NCI-H1930 (cell line): ENCODE results near the gene TMEM191C.
"Not testable (repeated sequence)": the region's sequence is repeated elsewhere in the genome, so short reads cannot be mapped to it uniquely, and the experiment has no call there.

Experiments
- DNase-seq, 2 experiments: peaks; one replicate each; lab custom pipeline; 2025; lab: John Stamatoyannopoulos, UW

The TMEM191C gene

DNA sequence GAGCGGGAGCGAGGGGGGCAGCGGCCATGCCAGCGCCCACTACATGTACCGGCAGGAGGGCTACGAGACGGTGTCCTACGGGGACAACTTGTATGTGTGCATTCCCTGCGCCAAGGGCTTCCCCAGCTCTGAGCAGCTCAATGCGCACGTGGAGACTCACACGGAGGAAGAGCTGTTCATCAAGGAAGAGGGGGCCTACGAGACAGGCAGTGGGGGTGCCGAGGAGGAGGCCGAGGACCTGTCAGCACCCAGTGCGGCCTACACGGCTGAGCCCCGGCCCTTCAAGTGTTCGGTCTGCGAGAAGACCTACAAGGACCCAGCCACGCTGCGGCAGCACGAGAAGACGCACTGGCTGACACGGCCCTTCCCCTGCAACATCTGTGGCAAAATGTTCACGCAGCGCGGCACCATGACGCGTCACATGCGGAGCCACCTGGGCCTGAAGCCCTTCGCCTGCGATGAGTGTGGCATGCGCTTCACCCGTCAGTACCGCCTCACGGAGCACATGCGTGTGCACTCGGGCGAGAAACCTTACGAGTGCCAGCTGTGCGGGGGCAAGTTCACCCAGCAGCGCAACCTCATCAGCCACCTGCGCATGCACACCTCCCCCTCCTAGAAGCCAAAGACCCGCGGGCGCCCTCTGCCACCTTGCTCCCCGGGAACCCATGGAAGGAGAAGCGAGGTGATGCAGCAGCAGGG, 20.9 kb upstream of the TMEM191C start:
- DNase-seq: no peak

DNA sequence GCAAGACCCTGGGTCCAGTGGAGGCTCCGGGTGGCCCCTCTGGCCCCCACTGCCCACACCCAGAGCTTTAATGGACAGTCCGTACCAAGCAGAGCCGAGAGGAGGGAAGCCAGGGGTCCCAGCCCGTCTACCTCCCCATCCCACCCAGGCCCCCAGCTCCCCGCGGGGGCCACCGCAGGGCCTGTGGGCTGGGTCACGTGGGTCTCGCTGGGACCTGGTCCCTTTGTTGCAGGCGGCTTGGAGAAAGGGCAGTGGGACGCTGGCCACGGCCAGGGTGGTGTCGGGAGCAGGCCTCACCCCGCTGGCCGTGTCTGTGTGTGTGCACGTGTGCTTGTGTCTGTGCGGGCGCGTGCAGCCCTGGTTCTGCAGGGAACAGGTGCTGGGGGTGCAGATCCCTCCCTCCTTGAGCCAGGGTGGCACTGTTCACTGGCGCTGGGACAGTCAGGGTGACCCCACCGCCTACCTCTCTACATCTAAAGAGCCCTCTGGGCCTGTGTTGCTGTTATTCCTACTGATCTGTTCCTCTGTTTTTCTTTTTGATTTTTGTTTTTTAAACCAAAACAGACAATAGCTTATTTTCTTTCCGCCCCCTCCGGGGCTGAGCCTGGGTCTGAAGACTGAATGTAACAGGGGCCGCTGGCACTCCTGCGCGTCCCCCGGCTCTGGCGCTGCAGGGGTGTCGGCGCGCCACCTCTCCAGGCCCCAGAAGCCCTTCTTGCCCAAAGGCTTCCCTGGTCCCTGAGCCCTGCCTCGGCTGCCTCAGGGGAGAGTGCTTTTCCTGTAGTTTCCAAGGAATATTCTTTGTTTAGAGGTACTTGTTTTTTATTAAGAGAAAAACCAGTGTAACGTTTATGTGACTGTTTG, 20.1 kb upstream of the TMEM191C start:
- no peak for DNase-seq

DNA sequence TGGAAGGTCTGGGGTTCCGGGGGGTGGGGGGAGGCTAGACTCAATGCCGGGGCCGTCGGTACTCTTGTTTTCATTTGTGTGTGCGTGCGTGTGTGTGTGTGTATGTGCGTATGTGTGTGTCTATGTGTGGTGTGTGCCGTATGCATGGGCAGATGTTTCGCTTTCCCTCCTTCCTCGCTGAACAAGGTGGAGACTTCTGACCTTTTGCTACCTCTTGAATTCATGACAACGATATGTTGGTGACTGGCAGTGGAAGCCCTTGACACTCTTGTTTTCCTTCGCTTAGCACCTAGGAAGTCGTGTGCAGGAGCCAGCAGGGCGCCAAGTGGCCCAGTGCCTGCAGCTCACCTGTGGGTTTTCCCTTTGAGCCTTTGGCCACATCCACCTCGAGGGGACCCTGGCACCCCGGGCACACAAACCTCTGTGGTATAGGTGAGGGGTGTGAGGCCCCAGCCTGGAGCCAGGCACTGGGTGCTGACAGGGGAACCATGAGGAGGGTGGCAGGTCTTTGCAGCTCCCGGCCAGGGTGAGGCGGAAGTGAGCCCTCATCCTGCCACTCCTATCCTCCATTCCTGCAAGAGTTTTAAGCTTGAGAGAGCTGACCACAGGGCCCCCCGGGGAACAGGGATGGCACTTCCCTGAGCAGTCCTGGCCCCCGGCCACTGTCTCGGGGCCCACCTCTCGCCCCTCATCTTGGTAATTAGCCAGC, 19.3 kb upstream of the TMEM191C start:
- DNase-seq: no peak

DNA sequence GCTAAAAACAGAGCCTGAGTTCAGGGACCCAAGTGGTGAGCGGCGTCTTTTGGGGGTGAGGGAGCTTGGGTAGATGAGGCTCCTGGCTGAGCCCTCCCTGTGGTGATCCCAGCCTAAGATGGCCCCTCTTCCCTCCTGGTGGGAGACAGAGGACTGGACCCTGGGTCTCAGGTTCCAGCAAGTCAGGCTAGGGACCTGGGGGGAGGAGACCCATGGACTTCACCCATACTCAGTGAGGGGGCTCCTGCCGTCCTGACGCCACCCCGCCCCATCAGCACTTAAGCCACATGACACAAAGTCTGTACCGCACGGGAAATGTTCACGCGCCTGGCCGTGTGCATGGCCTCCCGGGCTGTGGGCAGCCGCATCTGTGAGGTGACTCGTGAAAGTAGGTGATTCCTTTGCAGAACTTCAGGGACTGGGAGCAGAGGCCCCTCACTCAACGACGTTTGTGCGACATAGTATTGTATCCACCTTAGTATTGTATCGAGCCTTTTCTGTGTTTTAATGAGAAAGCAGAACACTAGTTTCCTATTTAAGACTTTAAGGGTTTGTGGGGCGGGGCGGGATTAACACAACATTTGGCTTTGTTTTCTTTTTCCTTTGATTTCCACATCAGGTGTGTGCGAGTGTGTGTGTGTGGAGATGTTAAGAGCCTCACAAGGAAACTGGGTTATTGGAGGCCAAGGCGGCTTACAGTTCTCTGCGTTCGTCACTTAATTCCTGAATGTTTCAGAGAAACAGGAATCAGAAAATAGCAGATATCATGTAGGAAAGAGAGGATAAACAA, 18.4 kb upstream of the TMEM191C start:
- no peak for DNase-seq

DNA sequence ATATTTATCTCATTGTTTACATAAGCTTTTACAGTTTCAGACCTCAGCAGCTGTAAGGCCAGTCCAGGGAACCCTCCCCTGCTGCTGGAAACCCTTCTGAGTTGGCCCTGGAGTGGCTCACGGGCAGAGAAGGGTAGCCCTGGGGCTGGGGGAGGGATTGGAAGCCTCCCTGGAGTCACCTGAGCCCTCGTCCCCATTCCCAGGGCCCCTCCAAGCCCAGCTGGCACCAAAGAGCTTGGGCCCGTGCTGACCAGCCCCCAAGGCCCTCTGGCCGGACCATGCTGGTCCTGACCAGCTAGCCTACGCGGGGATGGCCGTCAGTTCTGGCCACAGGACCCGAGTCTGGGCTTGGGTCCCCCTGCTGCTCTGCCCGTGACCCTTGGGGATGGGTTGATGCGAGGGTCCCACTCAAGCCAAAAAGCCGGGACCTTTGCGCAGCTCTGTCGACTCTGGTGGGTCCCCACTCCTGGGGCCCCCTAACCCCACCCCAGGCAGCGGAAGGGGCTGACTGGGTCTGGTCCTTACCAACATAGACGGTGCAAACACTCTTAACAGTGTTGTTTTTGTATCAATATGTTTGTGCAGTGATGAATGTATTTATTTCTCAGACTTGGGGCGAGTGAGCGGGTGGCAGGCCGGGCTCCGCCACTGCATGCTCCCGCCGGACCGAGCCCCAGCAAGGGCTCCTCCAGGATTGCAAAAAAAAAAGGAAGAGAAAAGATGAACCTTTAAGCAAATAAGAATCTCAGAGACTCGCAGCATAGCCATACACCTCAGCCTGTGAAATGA, 17.5 kb upstream of the TMEM191C start:
- DNase-seq: no peak

DNA sequence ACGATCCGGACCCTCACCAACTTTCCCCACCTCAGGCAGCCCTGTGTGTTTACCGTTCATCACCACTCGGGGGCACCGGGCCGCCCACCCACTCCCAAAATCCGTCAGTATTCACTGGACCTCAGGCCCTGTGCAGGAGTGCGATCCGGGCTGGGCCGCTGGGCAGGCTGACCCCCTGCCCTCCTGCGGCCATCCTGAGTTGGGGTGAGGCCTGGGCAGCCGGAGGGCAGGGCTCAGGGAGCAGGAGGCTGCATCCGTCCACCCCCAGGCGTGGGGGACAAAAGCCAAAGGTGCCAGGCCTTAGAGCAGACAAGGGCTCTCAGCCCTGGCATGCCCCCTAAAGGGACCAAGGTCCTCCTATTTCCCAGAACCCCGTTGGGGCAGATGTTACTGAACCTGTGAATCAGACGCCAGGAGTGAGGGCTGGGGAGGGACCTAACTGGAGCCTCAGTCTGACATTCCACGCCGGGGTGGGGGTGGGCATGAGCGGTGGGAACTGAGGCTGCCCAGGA, 16.8 kb upstream of the TMEM191C start:
- no peak for DNase-seq

DNA sequence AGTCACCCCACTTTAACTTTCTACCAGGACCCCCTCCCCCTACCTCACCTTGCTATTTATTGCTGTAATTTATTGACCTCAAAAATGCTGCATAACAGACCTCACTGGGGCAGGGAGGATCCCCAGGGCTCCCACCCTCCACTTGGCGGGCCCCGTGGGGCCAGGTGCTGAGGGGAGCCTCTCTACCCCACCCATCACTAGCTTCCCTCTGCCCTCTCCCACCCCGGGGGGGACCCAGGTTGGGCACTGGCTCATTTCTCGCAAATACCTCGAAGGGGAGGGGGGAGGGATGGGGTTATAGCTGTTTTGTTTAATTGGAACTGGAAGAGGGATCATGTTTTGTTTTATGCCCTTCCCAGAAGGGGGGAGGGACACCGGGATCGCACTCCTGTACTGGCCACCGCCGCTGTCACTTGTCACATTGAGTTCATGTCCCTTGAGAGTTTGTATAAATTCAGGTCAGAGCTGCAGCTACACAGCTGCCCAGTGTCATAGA, 16.3 kb upstream of the TMEM191C start:
- no peak for DNase-seq

DNA sequence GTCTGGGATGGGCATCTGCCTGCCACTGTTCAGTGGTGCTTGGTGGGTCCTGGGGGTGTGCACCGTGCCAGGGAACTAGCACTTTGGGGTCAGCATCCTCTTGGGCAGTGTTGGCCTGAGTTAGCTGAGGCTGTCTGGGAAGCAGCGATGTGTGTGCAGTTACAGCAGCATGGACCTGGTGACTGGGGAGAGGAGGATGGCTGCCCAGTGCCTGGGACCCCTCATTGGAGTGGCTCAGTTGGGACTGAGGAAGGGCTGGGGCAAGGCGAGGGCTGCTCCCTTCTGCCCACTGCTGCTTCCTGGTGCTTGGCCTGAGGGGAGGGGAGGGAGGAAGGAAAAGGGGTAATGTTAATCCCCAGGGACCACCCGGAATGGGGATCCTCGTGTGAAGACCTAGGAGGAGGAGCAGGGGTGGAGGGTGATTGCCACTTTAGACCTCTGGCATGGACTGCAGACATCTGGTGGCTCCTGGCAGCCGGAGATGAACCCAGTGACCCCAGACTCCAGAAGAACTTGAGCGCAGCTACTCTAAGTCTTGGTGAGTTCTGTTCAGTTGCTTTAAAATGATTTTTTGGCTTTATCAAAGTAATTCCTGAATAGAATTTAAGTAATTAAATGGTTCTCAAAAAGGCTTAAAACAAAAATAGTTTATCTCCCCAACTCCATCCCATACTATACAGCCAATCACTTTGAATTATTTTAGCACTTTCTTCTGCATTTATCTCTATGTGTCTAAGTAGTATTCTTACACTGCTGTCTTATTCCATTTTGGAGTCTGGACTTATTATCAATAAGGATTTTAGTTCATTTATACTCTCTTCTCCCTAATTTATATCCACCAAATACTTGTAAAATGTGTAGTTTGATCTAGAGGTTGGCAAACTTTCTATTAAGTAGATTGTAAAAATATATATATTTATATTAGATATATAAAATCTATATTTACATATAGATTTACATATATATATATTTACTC, 15.4 kb upstream of the TMEM191C start:
- DNase-seq: no peak

DNA sequence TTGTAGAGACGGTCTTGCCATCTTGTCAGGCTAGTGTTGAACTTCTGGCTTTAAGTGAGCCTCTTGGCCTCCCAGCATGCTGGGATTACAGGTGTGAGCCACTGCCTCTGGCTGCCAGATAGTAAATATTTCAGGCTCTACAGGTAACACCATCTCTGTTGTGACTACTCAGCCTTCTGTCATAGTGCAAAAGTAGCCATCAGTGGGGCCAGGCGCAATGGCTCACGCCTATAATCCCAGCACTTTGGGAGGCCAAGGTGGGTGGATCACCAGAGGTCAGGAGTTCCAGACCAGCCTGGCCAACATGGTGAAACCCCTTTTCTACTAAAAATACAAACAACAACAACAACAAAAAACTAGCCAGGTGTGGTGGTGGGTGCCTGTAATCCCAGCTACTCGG, 14.5 kb upstream of the TMEM191C start:
- DNase-seq: not testable (repeated sequence)

DNA sequence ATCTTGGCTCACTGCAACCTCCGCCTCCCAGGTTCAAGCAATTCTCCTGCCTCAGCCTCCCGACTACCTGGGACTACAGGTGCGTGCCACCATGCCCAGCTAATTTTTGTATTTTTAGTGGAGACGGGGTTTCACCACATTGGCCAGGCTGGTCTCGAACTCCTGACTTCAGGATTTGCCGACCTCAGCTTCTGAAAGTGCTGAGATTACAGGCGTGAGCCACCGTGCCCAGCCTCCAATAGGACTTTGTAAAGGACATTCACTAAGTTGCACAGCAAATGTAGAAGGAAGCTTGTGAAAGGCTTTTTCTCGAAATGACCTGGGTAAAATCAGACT, 12.2 kb upstream of the TMEM191C start:
- DNase-seq: not testable (repeated sequence)

DNA sequence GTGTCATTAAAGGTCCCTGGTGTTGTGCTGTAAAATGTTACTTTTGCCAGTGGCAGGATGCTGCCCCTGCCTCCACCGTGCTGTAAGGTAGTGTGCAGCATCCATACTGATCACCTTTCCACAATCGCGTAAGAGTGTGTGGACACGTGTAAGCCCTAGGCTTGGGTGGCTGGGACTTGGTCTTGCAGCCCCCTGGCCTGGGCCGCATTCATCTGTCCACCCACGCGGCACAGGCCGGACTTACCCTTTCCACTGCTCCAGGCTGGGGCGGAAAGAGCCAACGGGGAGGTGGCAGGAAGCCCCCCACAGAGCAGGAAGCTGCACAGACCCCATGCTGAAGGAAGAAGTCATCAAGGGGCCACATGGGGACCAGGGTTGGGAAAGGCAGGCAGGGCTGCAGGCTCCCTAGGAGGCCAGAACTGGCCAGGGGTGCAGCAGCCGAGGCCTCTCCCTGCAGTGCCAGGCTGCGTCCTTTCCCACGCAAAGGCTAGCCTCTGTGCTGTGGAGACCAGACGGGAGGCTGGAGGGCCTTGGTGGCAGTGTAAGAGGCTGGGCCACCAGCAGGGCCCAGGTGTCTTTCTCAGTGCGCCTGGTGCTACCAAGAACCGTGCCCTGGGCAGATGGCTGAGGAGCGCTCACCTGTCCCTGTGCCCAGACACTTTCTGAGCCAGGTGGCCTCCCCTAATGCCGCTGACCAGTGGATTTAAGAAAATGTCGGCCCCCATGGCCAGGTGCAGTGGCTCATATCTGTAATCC, 11.7 kb upstream of the TMEM191C start:
- no peak for DNase-seq

DNA sequence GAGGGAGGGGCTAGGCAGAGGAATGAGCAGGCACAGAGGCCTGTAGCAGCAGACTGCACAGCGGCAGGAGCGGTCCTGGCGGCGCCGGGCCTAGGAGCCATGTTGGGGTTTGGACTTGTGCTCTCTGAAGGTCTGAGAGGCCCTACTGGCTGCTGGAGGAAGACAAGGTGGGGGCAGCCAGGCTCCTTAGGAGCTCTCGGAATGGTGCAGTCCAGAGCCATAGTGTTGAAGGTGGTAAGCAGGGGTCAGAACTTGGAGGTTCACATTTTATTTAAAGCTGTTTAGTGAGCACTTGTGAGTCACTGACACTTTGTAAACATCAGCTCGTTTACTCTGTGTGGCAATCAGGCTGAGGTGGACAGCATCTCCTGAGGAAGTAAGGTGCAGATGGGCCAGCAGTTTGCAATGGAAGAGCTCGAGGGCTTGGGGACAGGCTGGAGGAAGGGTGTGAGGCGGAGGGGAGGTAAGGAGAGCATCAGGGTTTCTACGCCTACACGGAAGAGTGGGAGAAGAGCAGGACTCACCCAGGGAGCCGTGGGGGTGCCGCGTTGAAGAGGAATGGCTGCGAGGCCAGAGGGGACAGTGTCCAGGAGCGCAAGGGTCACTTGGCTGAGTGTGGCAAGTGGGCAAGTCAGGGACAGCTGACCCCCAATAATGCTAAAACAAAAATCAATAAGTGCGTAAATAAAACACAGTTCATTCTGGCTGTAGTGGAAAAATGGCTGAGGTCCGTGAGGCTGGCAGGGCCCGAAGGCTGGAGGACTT, 10.0 kb upstream of the TMEM191C start:
- DNase-seq: no peak

DNA sequence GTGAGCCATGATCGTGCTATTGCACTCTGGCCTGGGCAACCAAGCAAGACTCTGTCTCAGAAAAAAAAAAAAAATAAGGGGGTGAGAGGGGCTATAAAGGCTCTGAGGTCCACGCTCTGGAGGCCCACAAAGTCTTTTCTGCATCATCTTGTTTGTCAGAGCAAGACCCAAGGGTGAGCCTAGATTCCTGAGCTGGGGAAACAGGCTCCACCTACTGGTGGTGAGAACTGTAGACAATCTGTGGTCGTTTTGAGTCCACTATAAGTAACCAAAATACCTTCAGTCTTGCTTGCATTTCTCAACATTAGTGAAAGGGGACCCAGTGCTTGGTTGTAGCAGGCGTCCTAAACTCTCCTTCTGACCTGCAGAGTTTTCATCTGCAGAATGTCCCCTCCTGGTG, 4.5 kb upstream of the TMEM191C start:
- DNase-seq: not testable (repeated sequence)

DNA sequence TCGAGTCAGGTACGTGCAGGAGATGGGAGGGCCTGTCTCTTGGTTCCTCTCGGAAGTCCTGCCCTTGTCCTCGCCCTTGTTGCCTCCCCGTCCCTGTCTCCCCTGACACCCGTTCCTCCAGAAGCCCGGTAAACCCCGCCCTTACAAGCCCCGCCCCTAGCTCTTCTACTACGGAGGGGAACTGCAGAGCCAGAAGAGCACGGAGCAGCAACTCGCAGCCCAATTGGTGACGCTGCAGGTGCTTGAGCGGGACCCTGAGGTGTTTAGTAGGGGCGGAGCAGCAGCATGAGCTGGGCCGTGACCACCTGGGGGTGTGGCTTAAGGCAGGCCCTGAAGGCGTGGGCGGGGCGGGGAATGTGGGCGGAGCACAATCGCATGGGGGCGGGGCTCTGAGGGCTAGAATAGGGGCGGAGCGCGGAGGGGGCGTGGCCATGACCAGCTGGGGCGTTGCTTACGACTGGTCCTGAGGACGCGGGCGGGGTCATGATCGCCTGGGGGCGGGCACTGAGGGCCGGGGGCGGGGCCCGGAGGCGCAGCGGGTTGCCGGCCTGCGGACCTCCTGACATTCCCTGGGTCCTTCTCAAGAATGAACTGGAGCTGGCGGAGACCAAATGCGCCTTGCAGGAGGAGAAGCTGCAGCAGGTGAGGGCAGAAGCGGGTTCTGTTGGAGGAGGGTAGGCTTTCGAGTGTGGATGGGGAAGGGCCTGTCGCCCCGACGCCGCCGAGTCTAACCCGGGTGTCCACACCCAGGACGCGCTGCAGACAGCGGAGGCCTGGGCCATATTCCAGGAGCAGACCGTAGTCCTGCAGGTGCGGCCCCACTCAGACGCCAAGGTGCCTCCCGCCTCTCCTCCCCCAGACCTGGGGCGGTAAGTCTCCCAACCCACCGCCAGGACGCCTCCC, 1.3 kb downstream of the TMEM191C start:
- not testable (repeated sequence) for DNase-seq

DNA sequence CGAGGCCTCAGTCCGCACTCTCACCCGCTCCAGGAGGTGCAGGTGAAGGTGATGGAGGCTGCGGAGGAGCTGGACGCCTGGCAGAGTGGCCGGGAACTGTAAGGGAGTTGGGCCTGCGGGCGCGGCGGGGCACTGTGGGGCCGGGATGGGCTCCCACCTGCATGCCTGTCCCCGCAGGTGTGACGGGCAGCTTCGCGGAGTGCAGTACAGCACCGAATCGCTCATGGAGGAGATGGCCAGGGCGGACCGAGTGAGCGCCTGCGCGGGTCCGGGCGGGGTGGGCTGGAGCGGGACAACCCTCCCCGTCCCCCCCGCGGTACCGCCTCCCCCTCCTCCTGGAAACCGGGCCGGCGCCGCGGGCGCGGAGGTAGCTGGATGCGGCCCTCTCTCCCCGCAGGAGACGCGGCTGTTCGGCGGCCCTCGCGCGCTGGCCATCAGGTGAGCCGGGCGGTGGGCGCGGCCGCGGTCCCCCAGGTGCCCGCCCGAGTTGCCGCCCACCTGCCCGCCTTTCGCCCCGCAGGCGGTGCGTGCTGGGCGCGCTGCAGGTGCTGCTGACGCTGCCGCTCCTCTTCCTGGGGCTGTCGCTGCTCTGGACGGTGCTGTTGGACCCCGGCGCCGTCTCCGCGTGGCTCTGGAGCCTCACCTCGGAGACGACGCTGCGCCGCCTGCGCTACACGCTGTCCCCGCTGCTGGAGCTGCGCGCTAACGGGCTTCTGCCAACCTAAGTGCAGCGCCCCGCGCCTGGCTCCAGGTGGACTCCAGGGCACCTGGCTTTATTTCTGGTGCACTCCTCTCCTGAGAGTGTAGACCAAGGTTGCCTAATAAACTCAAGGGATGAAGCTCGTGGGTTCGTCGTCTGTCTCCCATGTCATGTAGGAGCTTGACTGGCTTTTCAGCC, 2.2 kb downstream of the TMEM191C start:
- not testable (repeated sequence) for DNase-seq

DNA sequence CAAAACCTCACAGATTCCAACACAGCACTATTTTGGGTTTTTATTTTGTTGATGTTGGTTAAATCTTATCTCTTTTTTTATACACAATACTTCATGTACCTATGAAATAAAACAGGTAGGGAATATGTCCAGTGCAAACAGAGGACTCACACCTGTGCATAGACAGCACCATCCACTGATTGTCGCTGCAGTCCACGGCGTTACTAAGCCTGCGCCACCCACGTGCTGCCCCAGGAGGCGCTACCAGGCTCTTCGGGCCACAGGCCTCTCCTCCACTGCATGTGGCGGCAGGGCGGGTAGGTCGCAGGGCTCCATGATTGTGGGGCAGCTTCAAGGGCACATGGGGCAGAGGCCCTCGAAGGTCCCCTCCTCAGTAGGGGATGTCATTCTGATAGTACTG, 5.8 kb downstream of the TMEM191C start:
- not testable (repeated sequence) for DNase-seq
